Mesenchymal stem cell (in vitro differentiated cells and primary cell): ENCODE data around the gene AUTS2.

Experiments
- DNase-seq: peaks from one replicate; pipeline ENCODE4 v3.0.0-alpha.2; 2013
- H2AFZ ChIP-seq: one replicate; pipeline ENCODE4 v1.6.1; 2013; ENCODE audit warnings: low read depth, mild to moderate bottlenecking, control low read depth, inconsistent platforms, low read length, moderate library complexity
- H2AK5ac ChIP-seq: 2 replicates; pipeline ENCODE4 v1.6.1; 2013; ENCODE audit warnings: low read length, moderate library complexity, mild to moderate bottlenecking, inconsistent platforms; ENCODE audit not compliant: severe bottlenecking
- H2BK120ac ChIP-seq: one replicate; pipeline ENCODE4 v1.6.1; 2013; ENCODE audit warnings: low read depth, mild to moderate bottlenecking, inconsistent platforms, low read length, moderate library complexity
- H2BK12ac ChIP-seq, 2 experiments: one replicate each; pipeline ENCODE4 v1.6.1; 2013; ENCODE audit warnings: inconsistent platforms in 2 of 2, low read length in 2 of 2, mild to moderate bottlenecking in 2 of 2, moderate library complexity in 2 of 2, control low read depth in 1 of 2
- H2BK15ac ChIP-seq: one replicate; pipeline ENCODE4 v1.6.1; 2013; ENCODE audit warnings: mild to moderate bottlenecking, low read depth, inconsistent platforms; ENCODE audit not compliant: poor library complexity, severe bottlenecking
- H2BK5ac ChIP-seq: 2 replicates; pipeline ENCODE4 v1.6.1; 2013; ENCODE audit warnings: low read depth, mild to moderate bottlenecking, low read length, control low read depth, inconsistent platforms; ENCODE audit not compliant: poor library complexity, severe bottlenecking
- H3K14ac ChIP-seq, 2 experiments: one replicate each; pipeline ENCODE4 v1.6.1; 2013; ENCODE audit warnings: inconsistent platforms in 2 of 2, low read length in 2 of 2, control low read depth in 1 of 2, mild to moderate bottlenecking in 1 of 2, moderate library complexity in 1 of 2
- H3K18ac ChIP-seq, 2 experiments: one replicate each; pipeline ENCODE4 v1.6.1; 2013; ENCODE audit warnings: inconsistent platforms in 2 of 2, low read length in 2 of 2, control low read depth in 1 of 2, low read depth in 1 of 2, mild to moderate bottlenecking in 1 of 2
- H3K23ac ChIP-seq, 2 experiments: one replicate each; pipeline ENCODE4 v1.6.1; 2013; ENCODE audit warnings: inconsistent platforms in 2 of 2, low read length in 2 of 2, mild to moderate bottlenecking in 2 of 2, moderate library complexity in 2 of 2, control low read depth in 1 of 2
- H3K27ac ChIP-seq: 2 replicates; pipeline ENCODE4 v1.5.1; 2013; ENCODE audit warnings: mild to moderate bottlenecking, moderate library complexity, low read length, control low read depth, inconsistent platforms; ENCODE audit not compliant: poor library complexity, severe bottlenecking
- H3K27me3 ChIP-seq, 2 experiments: 2 replicates each; pipeline versions ENCODE4 v1.6.1 to v1.7.0; 2013; ENCODE audit warnings: low read length in 2 of 2, mild to moderate bottlenecking in 2 of 2, moderate library complexity in 2 of 2, control low read depth in 1 of 2, inconsistent platforms in 1 of 2; ENCODE audit not compliant: control insufficient read depth in 1 of 2, insufficient read depth in 1 of 2
- H3K36me3 ChIP-seq, 2 experiments: 2 replicates each; pipeline versions ENCODE4 v1.6.1 to v1.7.0; 2013; ENCODE audit warnings: low read length in 2 of 2, control low read depth in 1 of 2, inconsistent platforms in 1 of 2, low read depth in 1 of 2, mild to moderate bottlenecking in 1 of 2; ENCODE audit not compliant: insufficient read depth in 2 of 2, control insufficient read depth in 1 of 2
- H3K4ac ChIP-seq, 2 experiments: one replicate each; pipeline ENCODE4 v1.6.1; 2013; ENCODE audit warnings: inconsistent platforms in 2 of 2, low read length in 2 of 2, mild to moderate bottlenecking in 2 of 2, moderate library complexity in 2 of 2, control low read depth in 1 of 2, low read depth in 1 of 2
- H3K4me1 ChIP-seq: 2 replicates; pipeline ENCODE4 v1.6.1; 2013; ENCODE audit warnings: low read depth, low read length, control low read depth; ENCODE audit not compliant: control insufficient read depth, insufficient read depth
- H3K4me2 ChIP-seq: 2 replicates; pipeline ENCODE4 v1.6.1; 2013; ENCODE audit warnings: low read length, mild to moderate bottlenecking, inconsistent platforms; ENCODE audit not compliant: poor library complexity, severe bottlenecking
- H3K4me3 ChIP-seq, 2 experiments: 2 replicates each; pipeline versions ENCODE4 v1.5.1 to v1.7.0; 2013; ENCODE audit warnings: low read length in 2 of 2, mild to moderate bottlenecking in 2 of 2, control low read depth in 1 of 2, low read depth in 1 of 2; ENCODE audit not compliant: insufficient read depth in 1 of 2
- H3K79me1 ChIP-seq: replicated peaks from 2 replicates; pipeline ENCODE4 v1.6.1; 2013; ENCODE audit warnings: mild to moderate bottlenecking, control low read depth, low read length, inconsistent platforms; ENCODE audit not compliant: poor library complexity, severe bottlenecking
- H3K9ac ChIP-seq: 2 replicates; pipeline ENCODE4 v1.7.0; 2013; ENCODE audit warnings: mild to moderate bottlenecking, low read length, moderate library complexity
- H3K9me3 ChIP-seq: 2 replicates; pipeline ENCODE4 v1.7.0; 2013; ENCODE audit warnings: mild to moderate bottlenecking, low read length; ENCODE audit not compliant: control insufficient read depth
- H4K8ac ChIP-seq: one replicate; pipeline ENCODE4 v1.6.1; 2013; ENCODE audit warnings: inconsistent platforms, mild to moderate bottlenecking, low read length, moderate library complexity
- H4K91ac ChIP-seq: one replicate; pipeline ENCODE4 v1.6.1; 2013; ENCODE audit warnings: mild to moderate bottlenecking, low read length, inconsistent platforms
- WGBS: methylation state at CpG from one replicate; pipeline ENCODE4 v1.1.7; 2013; ENCODE audit warnings: mixed read lengths; 5-methylcytosine and 5-hydroxymethylcytosine counted together

AUTS2 gene

DNA sequence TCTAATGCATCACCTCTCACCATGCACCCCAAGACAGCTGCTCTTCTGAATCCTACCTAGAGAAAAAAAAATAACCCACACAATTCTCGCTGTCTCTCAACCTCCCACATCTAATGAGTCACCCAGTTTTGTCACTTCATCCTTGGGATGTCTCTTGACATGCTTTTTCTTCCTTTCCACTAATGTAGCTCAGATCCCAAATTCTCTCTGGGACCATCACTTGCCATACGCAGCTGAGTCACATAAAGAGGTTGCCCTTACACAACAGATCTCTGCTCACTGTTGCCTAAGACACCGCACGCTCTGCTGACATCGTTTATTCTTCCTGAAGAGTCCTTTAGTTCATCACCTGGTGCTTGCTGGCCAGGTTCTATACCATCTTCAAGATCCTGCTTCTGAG is 927.7 kb downstream of the AUTS2 start:
- peaks cover 0 to 12% of the 10 kb centered on the region in 2 experiments for H3K27me3 ChIP-seq
- no peak overlapping the region for H3K4me3 ChIP-seq
- no peak overlapping the region for H2BK5ac ChIP-seq
- H3K18ac ChIP-seq, result no peak overlapping the region
- no peak overlapping the region for H3K9ac ChIP-seq
- no peak overlapping the region for H2BK15ac ChIP-seq
- H3K79me1 ChIP-seq, result no peaks in the 10 kb centered on the region
- no peak overlapping the region for H3K27ac ChIP-seq
- H4K8ac ChIP-seq, result no peak overlapping the region
- DNase-seq, result peak; percentile 36
- H3K9me3 ChIP-seq, result no peaks in the 10 kb centered on the region
- H2BK12ac ChIP-seq, result no peak overlapping the region
- H3K4me2 ChIP-seq, result no peak overlapping the region
- 60% methylated on average over 5 of the region's 5 CpGs for WGBS
- no peak overlapping the region for H3K23ac ChIP-seq
- H3K14ac ChIP-seq, result no peak overlapping the region
- no peak overlapping the region for H4K91ac ChIP-seq
- H3K4me1 ChIP-seq, result no peaks in the 10 kb centered on the region
- H2AFZ ChIP-seq, result no peak overlapping the region
- no peak overlapping the region for H2AK5ac ChIP-seq
- H3K4ac ChIP-seq, result no peak overlapping the region
- no peak overlapping the region for H2BK120ac ChIP-seq
- H3K36me3 ChIP-seq, result no peaks in the 10 kb centered on the region

DNA sequence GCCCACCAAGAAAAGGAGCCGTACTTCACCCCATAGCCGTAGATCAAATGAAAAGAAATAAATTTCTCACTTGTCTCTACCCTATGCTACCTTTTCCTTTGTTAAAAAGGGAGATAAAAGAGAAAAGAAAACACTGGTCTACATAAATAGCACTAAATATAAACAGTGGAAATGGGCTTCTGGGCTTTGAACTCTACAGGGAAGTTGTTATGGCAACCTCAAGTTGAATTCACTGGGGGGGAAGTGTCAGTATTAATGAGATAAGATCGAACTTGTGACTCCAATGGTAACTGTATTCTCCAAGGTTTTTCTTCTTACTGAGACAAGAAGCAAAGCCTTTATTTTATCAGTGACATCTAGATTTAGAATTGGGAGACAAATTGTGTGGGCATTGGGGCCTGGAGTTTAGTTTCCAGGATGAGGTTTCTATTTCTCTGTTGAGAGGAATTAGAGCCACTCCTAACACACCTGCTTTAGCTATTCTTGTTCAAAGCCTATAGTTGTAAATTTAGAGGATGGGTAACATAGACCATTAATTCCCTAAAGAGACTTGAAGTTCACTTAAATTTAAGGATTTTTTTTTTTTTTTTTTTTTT is 929.3 kb downstream of the AUTS2 start:
- Histone ChIP-seq H3K4ac (no peak overlapping the region), H4K8ac (no peak overlapping the region), H3K9me3 (no peaks in the 10 kb centered on the region), H3K4me2 (no peak overlapping the region), H3K36me3 (no peaks in the 10 kb centered on the region), H3K14ac (no peak overlapping the region), H2BK120ac (no peak overlapping the region), H4K91ac (no peak overlapping the region), H3K9ac (no peak overlapping the region), H3K27me3 (peaks cover 0 to 26% of the 10 kb centered on the region in 2 experiments), H3K23ac (no peak overlapping the region), H2BK5ac (no peak overlapping the region), H3K18ac (no peak overlapping the region), H2BK12ac (no peak overlapping the region), H2AK5ac (no peak overlapping the region), H3K4me3 (no peak overlapping the region), H2AFZ (no peak overlapping the region), H3K27ac (no peak overlapping the region), H2BK15ac (no peak overlapping the region), H3K4me1 (no peaks in the 10 kb centered on the region), H3K79me1 (no peaks in the 10 kb centered on the region)
- WGBS, result no CpG with 5 or more reads among the region's 3 CpGs
- peak; percentile 7 for DNase-seq

DNA sequence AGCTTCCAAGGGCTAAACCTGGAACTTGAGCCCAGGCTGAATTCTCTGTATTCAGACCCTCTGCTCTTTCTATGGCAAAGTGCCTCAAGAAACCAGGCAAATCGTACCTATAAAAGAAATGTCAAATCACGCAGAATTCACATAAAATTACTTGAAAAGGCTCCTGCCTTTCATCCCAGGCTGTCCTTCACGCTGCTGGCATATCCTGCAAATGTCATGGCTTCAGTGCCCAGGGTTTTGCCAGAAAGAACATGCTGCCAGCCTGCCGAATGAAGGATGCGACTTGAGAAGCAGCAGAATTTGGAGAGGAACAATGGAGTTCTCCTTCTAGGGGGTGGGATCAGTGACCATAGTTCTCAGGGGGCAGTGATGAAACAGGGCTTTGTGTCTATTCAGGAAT is 931.2 kb downstream of the AUTS2 start:
- H3K9me3 ChIP-seq, result no peaks in the 10 kb centered on the region
- H2BK120ac ChIP-seq, result no peak overlapping the region
- H3K9ac ChIP-seq, result no peak overlapping the region
- H3K23ac ChIP-seq, result no peak overlapping the region
- H3K18ac ChIP-seq, result no peak overlapping the region
- H3K4me2 ChIP-seq, result no peak overlapping the region
- H4K91ac ChIP-seq, result no peak overlapping the region
- 89% methylated on average over 5 of the region's 5 CpGs for WGBS
- H2BK12ac ChIP-seq, result no peak overlapping the region
- H3K36me3 ChIP-seq, result no peaks in the 10 kb centered on the region
- no peaks in the 10 kb centered on the region for H3K79me1 ChIP-seq
- no peak overlapping the region for H2AK5ac ChIP-seq
- no peak for DNase-seq
- H3K4me3 ChIP-seq, result no peak overlapping the region
- no peak overlapping the region for H3K4ac ChIP-seq
- no peak overlapping the region for H3K14ac ChIP-seq
- H2AFZ ChIP-seq, result no peak overlapping the region
- peaks cover 0 to 28% of the 10 kb centered on the region in 2 experiments for H3K27me3 ChIP-seq
- no peak overlapping the region for H2BK15ac ChIP-seq
- no peak overlapping the region for H4K8ac ChIP-seq
- H3K4me1 ChIP-seq, result no peaks in the 10 kb centered on the region
- no peak overlapping the region for H2BK5ac ChIP-seq
- H3K27ac ChIP-seq, result no peak overlapping the region

DNA sequence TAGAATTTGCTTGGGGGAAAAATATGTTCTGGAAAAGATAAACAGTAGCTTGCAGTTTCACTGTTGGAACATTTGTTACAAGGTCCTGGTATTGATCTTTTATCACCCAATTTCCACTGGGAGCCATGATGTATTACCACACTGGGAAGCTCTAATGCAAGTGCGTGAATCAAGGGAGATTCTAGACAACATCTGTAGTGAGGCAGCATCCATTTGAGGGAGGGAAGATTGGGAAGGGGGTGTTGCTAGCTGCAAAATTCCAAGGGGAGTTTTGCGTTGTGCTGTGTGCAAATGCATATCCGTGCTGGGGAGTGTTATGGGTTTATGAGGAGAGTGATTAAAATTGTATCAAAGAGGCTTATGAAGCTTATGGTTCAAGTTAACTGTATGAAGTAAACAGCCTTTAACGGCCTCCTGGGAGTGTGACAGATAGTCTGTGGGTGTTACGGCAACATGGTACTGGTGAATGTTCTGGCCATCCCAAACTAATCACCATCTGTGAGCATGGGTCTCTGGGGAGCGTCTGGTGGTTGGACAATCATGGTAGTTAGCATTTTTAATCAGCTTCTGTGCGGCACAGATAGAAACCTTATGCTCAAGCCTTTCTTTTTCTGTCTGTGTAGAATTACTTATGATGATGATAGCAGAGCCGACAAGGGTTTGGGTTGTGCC is 931.8 kb downstream of the AUTS2 start:
- Histone ChIP-seq H2BK15ac (no peak overlapping the region), H4K8ac (no peak overlapping the region), H3K27me3 (peaks cover 0 to 28% of the 10 kb centered on the region in 2 experiments), H2AFZ (no peak overlapping the region), H3K9ac (no peak overlapping the region), H3K23ac (no peak overlapping the region), H3K18ac (no peak overlapping the region), H3K4me2 (no peak overlapping the region), H3K79me1 (no peaks in the 10 kb centered on the region), H3K4me3 (no peak overlapping the region), H3K14ac (no peak overlapping the region), H3K27ac (no peak overlapping the region), H2BK12ac (no peak overlapping the region), H3K9me3 (no peaks in the 10 kb centered on the region), H3K4ac (no peak overlapping the region), H4K91ac (no peak overlapping the region), H2AK5ac (no peak overlapping the region), H2BK120ac (no peak overlapping the region), H3K4me1 (no peaks in the 10 kb centered on the region), H2BK5ac (no peak overlapping the region), H3K36me3 (no peaks in the 10 kb centered on the region)
- DNase-seq, result no peak
- WGBS, result 74% methylated on average over 7 of the region's 8 CpGs
